Ecto neural progenitor cell (in vitro differentiated cells): ENCODE results near the gene SFXN3.
A peak's percentile ranks its signal among the peaks of the same experiment; 100 is the strongest.

Experiments
- DNase-seq: peaks from one replicate; pipeline ENCODE4 v3.0.0-alpha.2; 2018; ENCODE audit warnings: low spot score

SFXN3 gene

GRCh38 chr10:101035916-101036702 is 5.1 kb downstream of the SFXN3 start:
- no peak for DNase-seq

DNA sequence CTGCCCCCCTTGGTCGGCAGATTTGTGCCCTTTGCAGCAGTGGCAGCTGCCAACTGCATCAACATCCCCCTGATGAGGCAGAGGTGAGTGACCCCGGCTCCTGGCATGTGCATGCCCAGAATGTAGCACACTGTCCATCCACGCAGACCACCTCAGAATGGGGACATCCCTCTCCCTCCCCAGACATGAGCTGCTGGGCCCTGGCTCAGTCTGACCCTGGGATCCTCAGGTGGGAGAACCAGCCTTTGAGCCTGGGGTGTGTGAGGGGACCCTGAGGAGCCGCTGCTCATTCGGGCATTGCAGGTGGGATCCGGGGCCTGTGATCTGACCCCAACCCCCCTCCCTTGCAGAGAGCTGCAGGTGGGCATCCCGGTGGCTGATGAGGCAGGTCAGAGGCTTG is 5.7 kb downstream of the SFXN3 start:
- no peak for DNase-seq

DNA sequence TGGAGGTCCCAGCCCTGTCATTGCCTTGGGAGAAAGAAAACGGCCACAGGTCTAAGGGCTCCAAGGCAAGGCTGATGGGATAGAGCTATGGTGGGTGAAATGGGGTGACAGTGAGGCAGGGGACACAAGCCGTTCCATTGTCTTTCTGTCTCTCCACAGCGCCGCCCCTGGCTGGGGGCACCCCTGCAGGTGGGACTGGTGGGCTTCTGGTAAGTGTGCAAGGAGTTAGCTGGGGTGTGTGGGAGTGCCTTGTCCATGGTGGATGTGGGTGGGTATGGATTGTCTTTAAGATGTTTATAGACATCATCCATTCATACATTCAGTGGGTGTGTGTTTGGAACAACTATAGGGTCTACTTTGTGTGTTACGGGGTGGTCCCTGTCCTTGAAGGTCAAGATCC is 7.5 kb downstream of the SFXN3 start:
- DNase-seq, result no peak

GRCh38 chr10:101040061-101040460 is 9.0 kb downstream of the SFXN3 start:
- DNase-seq, result no peak

- no peak for DNase-seq
These were observed 9.8 kb downstream of the SFXN3 start for GRCh38 chr10:101040851-101041250.

GRCh38 chr10:101041252-101041761 is 10.3 kb downstream of the SFXN3 start:
- DNase-seq, result peak; percentile 77

GRCh38 chr10:101042118-101042517 is 11.1 kb downstream of the SFXN3 start:
- DNase-seq, result no peak

DNA sequence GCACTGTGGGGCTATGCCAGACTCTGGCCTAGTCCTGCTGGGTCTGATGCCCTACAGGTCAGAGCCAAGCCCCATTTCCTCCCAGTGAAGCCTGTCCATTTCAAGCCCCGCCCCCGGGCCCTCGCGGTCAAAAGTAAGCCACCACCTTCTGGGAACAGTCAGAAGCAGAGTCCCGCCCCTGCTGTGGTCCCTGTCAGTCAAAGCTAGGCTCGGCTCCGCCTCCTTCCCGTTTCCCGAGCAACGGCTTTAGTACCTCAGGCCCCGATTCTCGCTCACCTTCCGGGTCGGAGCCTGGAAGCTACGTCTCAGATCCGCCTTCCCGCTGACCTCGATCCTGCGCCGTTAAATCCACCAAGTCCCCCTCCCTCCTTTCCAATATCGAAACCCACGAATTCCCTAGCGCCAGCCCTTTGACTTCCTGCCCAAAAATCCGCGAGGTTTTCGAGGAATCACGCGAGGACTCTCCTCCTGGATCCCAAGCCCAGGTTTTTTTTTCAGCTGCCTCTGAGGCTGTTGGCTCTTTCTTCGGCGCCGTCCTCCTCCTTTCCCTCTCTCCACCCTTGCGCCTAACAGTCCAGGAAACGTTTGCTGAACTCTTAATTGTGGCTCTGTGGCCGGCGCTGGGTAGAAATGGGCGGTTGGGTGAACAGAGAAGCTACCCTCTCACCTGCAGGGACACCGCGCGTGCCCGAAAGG is 11.8 kb downstream of the SFXN3 start:
- DNase-seq, result peak; percentile 96

GRCh38 chr10:101043363-101043707 is 12.3 kb downstream of the SFXN3 start:
- DNase-seq, result no peak

DNA sequence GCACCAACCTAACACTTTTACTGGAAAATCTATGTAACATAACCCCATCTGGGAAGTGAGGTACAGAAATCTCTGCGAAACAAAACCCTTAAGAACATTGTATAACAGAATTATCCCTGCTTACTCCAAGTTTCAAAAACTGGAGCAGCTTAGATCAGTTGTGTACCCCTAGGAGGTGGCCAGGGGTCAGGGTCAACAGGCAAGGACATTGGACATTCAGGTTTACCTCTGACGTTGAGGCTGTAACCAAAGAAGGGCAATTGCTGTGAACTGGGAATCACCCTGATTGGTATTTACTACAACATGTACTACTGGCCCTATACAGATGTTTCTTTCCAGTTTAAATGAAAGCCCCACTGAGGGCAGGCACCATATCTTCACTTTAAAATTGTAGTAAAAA is 13.1 kb downstream of the SFXN3 start:
- DNase-seq, result no peak

DNA sequence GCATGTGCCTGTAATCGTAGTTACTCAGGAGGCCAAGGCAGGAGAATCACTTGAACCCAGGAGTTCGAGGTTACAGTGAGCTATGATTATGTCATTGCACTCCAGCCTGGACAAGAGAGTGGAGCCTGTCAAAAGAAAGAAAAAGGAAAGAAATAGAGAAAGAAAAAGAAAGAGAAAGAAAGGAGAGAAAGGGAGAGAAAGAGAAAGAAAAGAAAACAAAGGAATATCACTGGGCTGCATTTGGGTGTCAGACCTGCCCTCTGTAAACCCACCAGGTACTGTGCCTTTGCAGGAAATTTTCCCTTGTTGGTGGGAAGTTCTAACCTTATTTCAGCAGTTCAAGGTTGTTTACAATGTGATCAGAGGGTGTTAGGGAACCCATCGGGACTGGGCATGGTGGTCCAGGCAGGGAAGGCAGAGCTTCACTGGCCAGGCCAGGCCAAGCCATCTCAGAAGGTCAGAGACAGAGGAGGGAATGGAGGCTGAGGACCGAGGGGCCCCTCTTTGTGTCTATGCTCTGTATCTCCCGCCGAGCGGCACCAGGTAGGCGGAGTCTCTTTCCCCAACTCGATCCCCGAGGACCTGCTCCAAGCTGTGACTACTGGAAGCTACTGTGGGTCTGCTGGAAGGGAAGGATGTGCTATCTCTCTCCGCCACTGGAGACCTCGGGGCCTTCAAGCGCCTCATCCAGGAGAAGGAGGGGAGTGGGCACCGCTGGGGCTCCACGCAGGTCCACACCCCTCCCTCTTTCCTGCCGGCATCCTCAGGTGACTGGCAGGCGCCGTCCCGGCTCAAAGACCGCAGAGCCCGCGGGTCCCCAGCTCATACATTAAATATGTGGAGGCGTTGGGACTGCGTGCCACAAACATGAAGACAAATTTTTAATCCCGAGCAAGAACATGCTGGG is 15.6 kb downstream of the SFXN3 start:
- DNase-seq, result no peak

- DNase-seq, result no peak
These were observed 16.2 kb downstream of the SFXN3 start for GRCh38 chr10:101047268-101047667.

DNA sequence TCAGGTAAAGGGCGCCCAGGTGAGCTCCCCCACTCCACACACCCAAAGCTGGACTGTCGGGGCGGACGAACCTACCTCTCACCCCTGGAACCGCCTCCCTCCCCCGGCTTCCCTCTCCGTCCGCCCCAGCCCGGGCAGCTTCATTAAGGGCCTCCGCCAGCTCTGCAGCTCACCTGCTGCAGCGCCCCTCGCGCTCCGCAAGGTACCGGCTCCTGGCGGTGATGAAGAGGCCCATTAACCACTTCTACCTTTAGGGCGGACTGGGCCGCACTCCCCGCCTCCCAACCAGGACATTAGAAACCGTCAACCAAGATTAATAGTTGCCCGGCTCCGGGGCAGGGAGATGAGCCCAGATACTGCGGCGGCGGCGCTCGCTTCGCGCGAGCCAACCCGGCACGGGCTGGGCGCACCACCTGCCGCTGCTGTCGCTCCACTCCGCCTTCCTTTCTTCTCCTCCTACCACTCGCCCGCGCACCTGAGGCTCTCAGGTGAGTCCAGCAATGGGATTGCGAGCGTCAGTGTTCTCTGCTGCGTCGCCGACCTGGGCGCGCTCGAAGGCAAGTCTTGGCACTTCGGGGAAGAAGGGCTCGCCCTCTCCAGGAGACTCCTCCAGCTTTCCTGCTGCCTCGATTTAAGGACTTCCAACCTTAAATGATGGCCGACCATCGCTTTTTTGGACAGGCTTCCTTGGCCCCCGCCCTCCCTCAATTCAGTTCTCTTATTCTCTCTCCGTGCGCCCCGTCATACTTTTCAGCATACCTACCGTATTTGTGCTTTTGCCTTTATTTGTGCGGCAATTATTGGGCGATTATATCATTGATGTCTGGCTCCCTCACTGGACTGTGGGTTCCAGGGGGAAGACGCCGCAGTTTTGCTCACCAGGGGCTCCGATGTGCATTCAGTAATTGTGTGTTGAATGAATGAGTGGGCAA is 17.2 kb downstream of the SFXN3 start:
- DNase-seq, result no peak

- DNase-seq, result peak; percentile 92
These were observed 19.4 kb downstream of the SFXN3 start for GRCh38 chr10:101050208-101051069.

GRCh38 chr10:101052285-101052684 is 21.3 kb downstream of the SFXN3 start:
- DNase-seq, result no peak

- no peak for DNase-seq
These were observed 22.5 kb downstream of the SFXN3 start for GRCh38 chr10:101053516-101053915.

GRCh38 chr10:101054351-101054750 is 23.3 kb downstream of the SFXN3 start:
- DNase-seq, result no peak

DNA sequence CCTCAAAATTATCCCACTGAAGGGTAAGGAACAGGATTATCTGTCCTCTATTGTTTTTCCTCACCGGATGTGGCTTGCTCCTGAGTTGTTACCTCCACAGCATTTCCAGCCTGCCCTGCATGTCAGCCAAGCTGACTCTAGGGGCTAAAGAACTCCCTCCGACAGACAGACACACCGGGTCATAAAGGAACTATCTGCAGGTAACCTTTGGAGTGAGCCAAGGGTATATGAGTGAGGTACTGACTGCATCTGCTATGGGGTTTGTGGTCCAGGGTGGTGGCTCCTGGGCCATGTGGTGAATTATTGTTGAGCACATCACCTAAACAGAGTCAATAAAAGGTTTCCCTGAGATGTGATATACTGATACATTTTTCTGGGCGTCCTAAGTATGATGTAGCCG is 23.8 kb downstream of the SFXN3 start:
- no peak for DNase-seq

DNA sequence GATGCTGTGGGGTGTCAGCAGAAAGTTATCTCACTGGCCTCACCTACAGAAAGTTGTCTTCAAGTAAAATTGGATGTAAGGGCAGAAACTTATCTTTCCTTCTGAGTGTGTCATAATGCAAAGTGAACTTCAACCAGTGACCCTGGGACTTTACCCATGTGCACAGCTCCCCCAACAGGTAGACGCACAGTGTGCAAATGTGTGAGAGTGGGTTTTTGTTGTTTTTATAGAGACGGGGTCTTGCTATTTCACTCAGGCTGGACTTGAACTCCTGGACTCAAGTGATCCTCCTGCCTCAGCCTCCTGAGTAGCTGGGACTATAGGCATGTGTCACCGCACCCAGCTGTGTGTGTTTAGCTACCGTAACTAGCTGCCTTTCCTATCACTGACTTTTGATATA is 24.4 kb downstream of the SFXN3 start:
- DNase-seq, result no peak

DNA sequence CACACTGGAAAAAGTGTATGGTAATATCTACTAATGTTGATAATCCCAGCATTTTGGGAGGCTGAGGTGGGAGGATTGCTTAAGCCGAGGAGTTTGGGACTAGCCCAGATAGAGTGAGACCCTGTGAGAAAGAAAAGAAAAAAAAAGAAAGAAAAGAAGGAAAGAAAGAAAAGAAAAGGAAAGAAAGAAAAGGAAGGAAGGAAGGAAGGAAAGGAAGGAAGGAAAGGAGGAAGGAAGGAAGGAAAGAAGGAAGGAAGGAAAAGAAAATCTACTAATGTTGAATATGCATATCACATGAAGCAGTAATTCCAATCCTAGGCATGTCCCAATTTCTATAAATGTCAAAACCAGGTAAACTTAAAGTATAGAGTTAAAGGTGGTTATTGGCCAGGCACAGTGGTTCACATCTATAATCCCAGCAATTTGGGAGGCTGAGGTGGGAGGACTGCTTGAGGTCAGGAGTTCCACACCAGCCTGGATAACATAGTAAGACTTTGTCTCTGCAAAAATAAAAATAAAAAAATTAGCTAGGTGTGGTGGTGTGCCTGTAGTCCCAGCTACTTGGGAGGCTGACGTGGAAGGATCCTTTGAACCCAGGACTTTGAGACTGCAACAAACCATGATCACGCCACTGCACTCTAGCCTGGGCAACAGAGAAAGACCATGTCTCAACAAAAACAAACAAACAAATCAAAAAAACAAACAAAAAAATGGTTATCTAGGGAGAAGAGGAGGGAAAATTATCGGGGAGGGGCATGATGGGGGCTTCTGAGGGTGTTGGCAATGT is 25.5 kb downstream of the SFXN3 start:
- DNase-seq, result no peak
